ENCODE measurements around the gene PRKAR2A. TPM values are rescaled to one million over a fixed set of nuclear protein-coding genes. Genes with fewer than 3 reads are reported as not detected.

PRKAR2A gene
- total and polyA plus RNA-seq, 8 donors = 4.2 to 33.9 (median 22.3) TPM

GRCh38 chr3:48756640-48757039 is 91.0 kb downstream of the PRKAR2A start:
- no peak for ATAC-seq
- no peaks in the 10 kb centered on the region for H3K27me3 ChIP-seq
- no peak overlapping the region for H3K4me3 ChIP-seq
- H3K27ac ChIP-seq = no peak overlapping the region
- TF ChIP-seq CTCF (IDR thresholded peaks at IDR 0.05) = no peak
- no peaks in the 10 kb centered on the region for H3K4me1 ChIP-seq
- peak in 1 of 6 donors; percentile 0 for DNase-seq
- intact Hi-C loops (cut with DNase I) = no loop called here
- 91% methylated on average over 5 of the region's 5 CpGs for WGBS, 2 donors
- peaks cover 0 to 5% (median 0%) of the 10 kb centered on the region in 3 donors for H3K36me3 ChIP-seq
- H3K9me3 ChIP-seq = no peaks in the 10 kb centered on the region
- FAIRE-seq = no peak

GRCh38 chr3:48750856-48751255 is 96.8 kb downstream of the PRKAR2A start:
- Histone ChIP-seq H3K36me3 (peaks cover 0 to 21% (median 0%) of the 10 kb centered on the region in 3 donors), H3K27ac (no peak overlapping the region), H3K9me3 (no peaks in the 10 kb centered on the region), H3K27me3 (no peaks in the 10 kb centered on the region), H3K4me3 (no peak overlapping the region), H3K4me1 (peaks cover 0 to 3% (median 0%) of the 10 kb centered on the region in 3 donors)
- FAIRE-seq (no peak), DNase-seq (no peak), ATAC-seq (peak in 1 of 4 donors; percentile 24)
- 75 to 85% methylated on average over 1 of the region's 1 CpG for WGBS, 2 donors
- intact Hi-C loops (cut with DNase I) = no loop called here
- TF ChIP-seq CTCF (IDR thresholded peaks at IDR 0.05) = no peak

- Histone ChIP-seq H3K27me3 (no peaks in the 10 kb centered on the region), H3K4me1 (peaks cover 0 to 3% (median 0%) of the 10 kb centered on the region in 3 donors), H3K27ac (peak overlapping the region in 1 of 4 donors; percentile 19), H3K9me3 (no peaks in the 10 kb centered on the region), H3K4me3 (no peak overlapping the region), H3K36me3 (peaks cover 0 to 21% (median 0%) of the 10 kb centered on the region in 3 donors)
- FAIRE-seq = no peak
- intact Hi-C loops (cut with DNase I) = no loop called here
- WGBS, 2 donors = 91 to 92% methylated on average over 3 of the region's 3 CpGs
- peak in 2 of 4 donors; percentile 41 to 74 for ATAC-seq
- no peak for TF ChIP-seq CTCF (IDR thresholded peaks at IDR 0.05)
- DNase-seq = no peak
These were observed 98.9 kb downstream of the PRKAR2A start for GRCh38 chr3:48748754-48749153.

DNA sequence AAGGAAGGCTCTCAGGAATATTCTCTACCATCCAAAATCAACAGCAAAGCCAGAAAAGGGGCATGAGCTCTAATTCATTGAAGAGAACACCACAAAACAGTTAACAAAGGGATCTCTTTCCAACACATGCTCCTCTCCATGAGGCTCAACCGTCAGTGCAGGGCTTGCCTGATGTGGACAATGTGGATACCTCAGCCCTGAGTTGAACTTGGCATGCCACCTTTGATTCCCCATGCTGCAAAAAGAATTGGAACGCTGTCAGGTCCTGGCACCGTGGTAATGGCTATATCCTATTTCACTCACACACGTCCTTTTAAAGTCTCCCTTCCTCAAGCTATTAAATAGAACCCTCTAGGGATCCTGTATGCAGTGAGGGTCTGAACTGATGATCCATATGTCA is 100.0 kb downstream of the PRKAR2A start:
- TF ChIP-seq CTCF (IDR thresholded peaks at IDR 0.05) = no peak
- peak in 1 of 4 donors; percentile 14 for ATAC-seq
- 43 to 44% methylated on average over 4 of the region's 4 CpGs for WGBS, 2 donors
- peak overlapping the region in 2 of 4 donors; percentile 10 to 38 for H3K27ac ChIP-seq
- peaks cover 0 to 3% (median 0%) of the 10 kb centered on the region in 3 donors for H3K4me1 ChIP-seq
- H3K4me3 ChIP-seq = no peak overlapping the region
- FAIRE-seq = no peak
- H3K36me3 ChIP-seq = peaks cover 0 to 21% (median 0%) of the 10 kb centered on the region in 3 donors
- DNase-seq = no peak
- H3K27me3 ChIP-seq = no peaks in the 10 kb centered on the region
- H3K9me3 ChIP-seq = no peaks in the 10 kb centered on the region
- intact Hi-C loops (cut with DNase I) = no loop called here

- Histone ChIP-seq H3K4me1 (peaks cover 0 to 3% (median 0%) of the 10 kb centered on the region in 3 donors), H3K27me3 (no peaks in the 10 kb centered on the region), H3K36me3 (peaks cover 0 to 21% (median 0%) of the 10 kb centered on the region in 3 donors), H3K9me3 (no peaks in the 10 kb centered on the region), H3K27ac (peak overlapping the region in 1 of 4 donors; percentile 38), H3K4me3 (no peak overlapping the region)
- ATAC-seq (peak in 2 of 4 donors; percentile 33 to 38), FAIRE-seq (no peak), DNase-seq (no peak)
- TF ChIP-seq CTCF (IDR thresholded peaks at IDR 0.05) = no peak
- WGBS, 2 donors = 44 to 46% methylated on average over 4 of the region's 4 CpGs
- intact Hi-C loops (cut with DNase I) = no loop called here
These were observed 100.6 kb downstream of the PRKAR2A start for GRCh38 chr3:48747015-48747615.

All from pancreas (tissue), 10 donors.